ENCODE results near the gene SLC5A5. TPM values are rescaled to one million over a fixed set of nuclear protein-coding genes. Genes with fewer than 3 reads are reported as not detected.

SLC5A5 gene
- total and polyA plus RNA-seq, 2 of the 8 experiments (the other 6 are each of a cell fraction or from before 2014, with no cell fraction given), result 1.5 to 1.8 TPM

DNA sequence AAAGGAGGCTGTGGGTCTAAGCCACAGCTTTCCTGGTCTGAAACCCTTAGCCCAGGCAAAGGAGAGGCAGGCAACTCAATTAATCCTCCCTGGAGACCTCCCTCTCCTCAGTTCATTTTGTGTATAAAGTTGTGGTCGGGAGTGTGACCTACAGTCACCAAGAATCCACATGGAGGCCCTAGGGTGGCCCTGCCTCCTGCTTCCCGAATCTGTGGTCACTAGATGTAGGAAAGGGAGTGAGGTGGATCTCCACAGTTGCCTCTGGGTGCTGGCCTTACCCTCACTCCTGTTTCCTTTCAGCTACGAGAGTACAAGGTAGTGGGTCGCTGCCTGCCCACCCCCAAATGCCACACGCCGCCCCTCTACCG, 10.8 kb upstream of the SLC5A5 start:
- no peak overlapping the region for H3K4ac ChIP-seq (replicated peaks; ENCODE audit: insufficient read length, low read depth, low read length)
- H2BK5ac ChIP-seq (ENCODE audit: low read depth, low read length), result peak overlapping the region; percentile 92
- H4K8ac ChIP-seq (ENCODE audit: extremely low read depth, insufficient read depth, low read length), result no peak overlapping the region; the same call in 1 of the 2 replicates
- no peaks in the 10 kb centered on the region for H3K9me3 ChIP-seq (ENCODE audit: insufficient read depth in 2 of 2, low read depth in 1 of 2, low read length in 1 of 2)
- H4K5ac ChIP-seq (ENCODE audit: insufficient read length, low read depth, low read length), result no peak overlapping the region
- no peak overlapping the region for H2BK15ac ChIP-seq (ENCODE audit: low read length)
- H3K27ac ChIP-seq (ENCODE audit: low read depth, low read length), result peak overlapping the region; percentile 94; the same call in 1 of the 2 replicates
- H4K91ac ChIP-seq (replicated peaks; ENCODE audit: insufficient read length, low read length), result peak overlapping the region; percentile 63
- peaks cover 0 to 13% (median 6%) of the 10 kb centered on the region in 4 experiments; a peak in 6 of 7 replicates for H3K4me1 ChIP-seq (replicated peaks in 1 of 4; ENCODE audit: control insufficient read depth in 3 of 4, insufficient read depth in 4 of 4, low read length in 3 of 4)
- peaks cover 32 to 51% (median 40%) of the 10 kb centered on the region in 4 experiments for H3K36me3 ChIP-seq (ENCODE audit: control insufficient read depth in 2 of 4, insufficient read depth in 4 of 4, low read length in 3 of 4)
- H3K4me2 ChIP-seq (ENCODE audit: insufficient read depth in 1 of 2, low read depth in 2 of 2, low read length in 2 of 2), result peak overlapping the region; percentile 93 to 98
- no peak overlapping the region for H2BK20ac ChIP-seq (ENCODE audit: low read length)
- peak overlapping the region; percentile 98 to 100 (median 99) for H3K4me3 ChIP-seq (ENCODE audit: extremely low read depth in 1 of 4, insufficient read depth in 2 of 4, low read depth in 3 of 4, low read length in 4 of 4)
- H3K23me2 ChIP-seq (ENCODE audit: low read depth, low read length), result peaks cover 15% of the 10 kb centered on the region
- DNase-seq (ENCODE audit: low read depth in 1 of 2, low spot score in 2 of 2) (no peak), FAIRE-seq (no peak)
- peak overlapping the region; percentile 74 for H3K14ac ChIP-seq (ENCODE audit: insufficient read length)
- ChIA-PET POLR2A (ENCODE audit: partially characterized antibody) (interaction anchor here (0.9 to 20.2 kb wide), 24 partner anchors 9 to 257 kb away, joined by 3 to 392 read pairs (median 8); partner anchors contain the start of genes B3GNT3, CCDC124, JAK3 and SLC5A5), CTCF (ENCODE audit: partially characterized antibody) (interaction anchor here (0.6 to 1.6 kb wide), 3 partner anchors 9 to 144 kb away, joined by 3 to 9 read pairs (median 5); no protein-coding TSS in a partner anchor)
- peaks cover 6% of the 10 kb centered on the region; the same call in 1 of the 2 replicates for H3K79me1 ChIP-seq (ENCODE audit: low read depth, low read length)
- H2AK5ac ChIP-seq (ENCODE audit: low read depth, low read length), result 0 out of 2 replicates have a peak overlapping the region, but pooled peaks have one; percentile 90
- peaks cover 18 to 26% of the 10 kb centered on the region in 2 experiments for H4K20me1 ChIP-seq (replicated peaks in 1 of 2; ENCODE audit: control insufficient read depth in 1 of 2, insufficient read depth in 2 of 2, low read length in 2 of 2)
- H3K56ac ChIP-seq (replicated peaks; ENCODE audit: insufficient read length, low read depth, low read length), result peak overlapping the region; percentile 49
- TF ChIP-seq, protein P1, sequence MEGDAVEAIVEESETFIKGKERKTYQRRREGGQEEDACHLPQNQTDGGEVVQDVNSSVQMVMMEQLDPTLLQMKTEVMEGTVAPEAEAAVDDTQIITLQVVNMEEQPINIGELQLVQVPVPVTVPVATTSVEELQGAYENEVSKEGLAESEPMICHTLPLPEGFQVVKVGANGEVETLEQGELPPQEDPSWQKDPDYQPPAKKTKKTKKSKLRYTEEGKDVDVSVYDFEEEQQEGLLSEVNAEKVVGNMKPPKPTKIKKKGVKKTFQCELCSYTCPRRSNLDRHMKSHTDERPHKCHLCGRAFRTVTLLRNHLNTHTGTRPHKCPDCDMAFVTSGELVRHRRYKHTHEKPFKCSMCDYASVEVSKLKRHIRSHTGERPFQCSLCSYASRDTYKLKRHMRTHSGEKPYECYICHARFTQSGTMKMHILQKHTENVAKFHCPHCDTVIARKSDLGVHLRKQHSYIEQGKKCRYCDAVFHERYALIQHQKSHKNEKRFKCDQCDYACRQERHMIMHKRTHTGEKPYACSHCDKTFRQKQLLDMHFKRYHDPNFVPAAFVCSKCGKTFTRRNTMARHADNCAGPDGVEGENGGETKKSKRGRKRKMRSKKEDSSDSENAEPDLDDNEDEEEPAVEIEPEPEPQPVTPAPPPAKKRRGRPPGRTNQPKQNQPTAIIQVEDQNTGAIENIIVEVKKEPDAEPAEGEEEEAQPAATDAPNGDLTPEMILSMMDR (IDR thresholded peaks at IDR 0.05; ENCODE audit: control extremely low read depth in 1 of 3, insufficient read depth in 1 of 3, low read depth in 1 of 3, low read length in 3 of 3), result no peak
- TF ChIP-seq KDM1A (IDR thresholded peaks at IDR 0.05; ENCODE audit: borderline replicate concordance, low read length) (no peak), POLR2A (IDR thresholded peaks at IDR 0.05; ENCODE audit: control extremely low read depth in 1 of 2, low read depth in 2 of 2, low read length in 2 of 2) (peak in 1 of 2 experiments; percentile 36; a peak in 2 of 3 replicates), SP2 (IDR thresholded peaks at IDR 0.05; ENCODE audit: low read length) (no peak), TEAD4 (IDR thresholded peaks at IDR 0.05; ENCODE audit: low read depth, low read length) (no peak), CHD2 (IDR thresholded peaks at IDR 0.05; ENCODE audit: low read length) (no peak), TAF7 (optimal IDR thresholded peaks at IDR 0.05; ENCODE audit: borderline replicate concordance, low read depth, low read length) (peak; percentile 28), CTBP2 (IDR thresholded peaks at IDR 0.05; ENCODE audit: borderline replicate concordance, insufficient read depth, insufficient read length, low read length) (no peak), POU5F1 (IDR thresholded peaks at IDR 0.05; ENCODE audit: low read depth, low read length) (no peak)
- TF ChIP-seq, protein P2, sequence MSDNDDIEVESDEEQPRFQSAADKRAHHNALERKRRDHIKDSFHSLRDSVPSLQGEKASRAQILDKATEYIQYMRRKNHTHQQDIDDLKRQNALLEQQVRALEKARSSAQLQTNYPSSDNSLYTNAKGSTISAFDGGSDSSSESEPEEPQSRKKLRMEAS (IDR thresholded peaks at IDR 0.05), result no peak
- WGBS, 2 experiments (ENCODE audit: extremely low coverage in 1 of 2, insufficient coverage in 1 of 2, insufficient read length in 1 of 2, insufficient replicate concordance in 2 of 2, low coverage in 1 of 2, low lambda C conversion rate in 2 of 2, missing lambda C conversion rate in 1 of 2), result 73% methylated on average over 7 of the region's 7 CpGs; no CpG with 5 or more reads in 1 of the 2 experiments
- no peak overlapping the region for H2AFZ ChIP-seq (ENCODE audit: low read length)
- H3K27me3 ChIP-seq (replicated peaks in 1 of 4; ENCODE audit: control insufficient read depth in 3 of 4, extremely low read depth in 1 of 4, insufficient read depth in 3 of 4, low read length in 3 of 4), result no peaks in the 10 kb centered on the region
- H2BK120ac ChIP-seq (replicated peaks; ENCODE audit: low read depth, low read length), result peak overlapping the region; percentile 31
- H3K9ac ChIP-seq (replicated peaks in 1 of 4; ENCODE audit: extremely low read depth in 1 of 4, low read depth in 3 of 4, low read length in 3 of 4), result peak overlapping the region; percentile 94 to 96 (median 95)
- peak overlapping the region; percentile 56; the same call in 1 of the 2 replicates for H3K18ac ChIP-seq (ENCODE audit: extremely low read depth, low read length)
- H2BK12ac ChIP-seq (ENCODE audit: low read depth, low read length), result no peak overlapping the region
- H3K79me2 ChIP-seq (ENCODE audit: control insufficient read depth in 1 of 2, insufficient read depth in 2 of 2, low read length in 2 of 2), result peaks cover 15 to 28% of the 10 kb centered on the region in 2 experiments
- H3K23ac ChIP-seq (ENCODE audit: insufficient read length), result no peak overlapping the region
